Hepatocyte (in vitro differentiated cells): ENCODE results near the gene SPATS2.

ENCODE experiments used
- EZH2 ChIP-seq: fragments of 200-600 bp; sonication (generic); IDR thresholded peaks from 2 replicates; pipeline ENCODE4 v1.6.1; 2016; ENCODE audit warnings: antibody characterized with exemption, mild to moderate bottlenecking, borderline replicate concordance
- EZH2phosphoT487 ChIP-seq: fragments of 200-600 bp; sonication (generic); IDR thresholded peaks from one replicate; pipeline ENCODE4 v1.6.1; 2018; ENCODE audit warnings: antibody characterized with exemption, mild to moderate bottlenecking, low read depth, moderate library complexity; ENCODE audit not compliant: unreplicated experiment, severe bottlenecking
- TF ChIP-seq, protein P1 (sequence below): fragments of 200-600 bp; sonication (generic); IDR thresholded peaks from 2 replicates; pipeline ENCODE4 v1.5.1; 2016; ENCODE audit warnings: antibody characterized with exemption, mild to moderate bottlenecking; ENCODE audit not compliant: poor library complexity

DNA sequence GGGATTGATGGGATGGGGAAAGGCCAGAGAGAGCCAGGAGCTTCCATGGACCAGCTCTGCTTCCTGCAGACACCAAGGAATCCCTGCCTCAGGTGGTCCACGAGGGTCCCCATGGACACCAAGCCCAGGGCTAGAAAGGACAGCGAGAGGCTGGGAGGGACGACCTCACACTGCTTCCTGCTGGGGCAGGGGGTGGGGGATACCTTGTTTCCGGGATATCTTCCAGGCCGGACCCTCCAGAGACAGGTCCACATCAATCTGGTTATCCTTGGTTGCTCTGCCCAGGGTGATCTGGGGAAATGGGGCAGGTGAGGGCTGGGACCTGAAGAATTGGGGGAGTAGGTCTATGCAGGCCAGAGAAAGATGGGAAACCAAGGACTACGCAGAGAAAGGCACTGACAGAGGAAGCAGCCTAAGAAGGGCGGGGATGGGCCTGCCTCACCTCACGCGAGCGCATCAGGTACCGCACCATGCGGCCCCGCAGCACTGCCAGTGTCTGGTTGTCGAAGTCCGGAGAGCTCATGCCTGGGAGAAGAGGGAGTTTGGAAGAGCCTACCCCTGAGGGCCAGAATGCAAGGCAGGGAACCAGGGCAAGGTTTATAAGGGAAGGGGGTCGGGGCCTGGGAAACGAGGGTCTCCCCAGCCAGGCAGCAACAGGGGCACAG, 191.9 kb downstream of the SPATS2 start:
- no peak for TF ChIP-seq EZH2
- TF ChIP-seq, protein P1, sequence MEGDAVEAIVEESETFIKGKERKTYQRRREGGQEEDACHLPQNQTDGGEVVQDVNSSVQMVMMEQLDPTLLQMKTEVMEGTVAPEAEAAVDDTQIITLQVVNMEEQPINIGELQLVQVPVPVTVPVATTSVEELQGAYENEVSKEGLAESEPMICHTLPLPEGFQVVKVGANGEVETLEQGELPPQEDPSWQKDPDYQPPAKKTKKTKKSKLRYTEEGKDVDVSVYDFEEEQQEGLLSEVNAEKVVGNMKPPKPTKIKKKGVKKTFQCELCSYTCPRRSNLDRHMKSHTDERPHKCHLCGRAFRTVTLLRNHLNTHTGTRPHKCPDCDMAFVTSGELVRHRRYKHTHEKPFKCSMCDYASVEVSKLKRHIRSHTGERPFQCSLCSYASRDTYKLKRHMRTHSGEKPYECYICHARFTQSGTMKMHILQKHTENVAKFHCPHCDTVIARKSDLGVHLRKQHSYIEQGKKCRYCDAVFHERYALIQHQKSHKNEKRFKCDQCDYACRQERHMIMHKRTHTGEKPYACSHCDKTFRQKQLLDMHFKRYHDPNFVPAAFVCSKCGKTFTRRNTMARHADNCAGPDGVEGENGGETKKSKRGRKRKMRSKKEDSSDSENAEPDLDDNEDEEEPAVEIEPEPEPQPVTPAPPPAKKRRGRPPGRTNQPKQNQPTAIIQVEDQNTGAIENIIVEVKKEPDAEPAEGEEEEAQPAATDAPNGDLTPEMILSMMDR, result no peak
- TF ChIP-seq EZH2phosphoT487, result no peak
